SK-N-MC (cell line): ENCODE measurements around the gene TNFRSF14.

Source experiments
- EZH2 ChIP-seq: fragments of 200-600 bp; sonication (generic); IDR thresholded peaks from one replicate; pipeline ENCODE4 v1.6.1; 2017; ENCODE audit warnings: antibody characterized with exemption
- FOXP2 ChIP-seq: optimal IDR thresholded peaks from 2 replicates; pipeline ENCODE3; 2011; ENCODE audit warnings: mild to moderate bottlenecking, moderate library complexity; ENCODE audit not compliant: insufficient read depth; ENCODE audit errors: extremely low read length, control extremely low read depth
- POLR2AphosphoS5 ChIP-seq: IDR thresholded peaks from 2 replicates; pipeline ENCODE4 v1.6.1; 2012; ENCODE audit warnings: mild to moderate bottlenecking, low read depth, low read length, borderline replicate concordance

- no peak for TF ChIP-seq EZH2
- no peak for TF ChIP-seq POLR2AphosphoS5
- TF ChIP-seq FOXP2 = no peak
Observed at GRCh38 chr1:2573250-2573920, 17.2 kb downstream of the TNFRSF14 start.
